OCI-LY1 (cell line): ENCODE data around the gene OBSL1.

Experiments
- H2AFZ ChIP-seq: fragments of 200-600 bp; sonication (generic), shearing (Covaris generic); 2 replicates; pipeline ENCODE4 v1.6.0; 2014; ENCODE audit warnings: antibody characterized with exemption, mild to moderate bottlenecking, low read length
- H3F3A ChIP-seq: fragments of 200-600 bp; sonication (generic), shearing (Covaris generic); 2 replicates; pipeline ENCODE4 v1.6.0; 2014; ENCODE audit warnings: mild to moderate bottlenecking, antibody characterized with exemption, low read length, moderate library complexity; ENCODE audit not compliant: insufficient read depth
- H3K27ac ChIP-seq: fragments of 200-600 bp; sonication (generic); 2 replicates; pipeline ENCODE4 v1.5.1; 2014; ENCODE audit warnings: low read length, mixed run types, mild to moderate bottlenecking, low read depth; ENCODE audit not compliant: poor library complexity, severe bottlenecking
- H3K27me3 ChIP-seq: fragments of 200-600 bp; sonication (generic); 2 replicates; pipeline ENCODE4 v1.6.0; 2014; ENCODE audit warnings: antibody characterized with exemption, mild to moderate bottlenecking, low read length, moderate library complexity; ENCODE audit not compliant: insufficient read depth
- H3K36me3 ChIP-seq: fragments of 200-600 bp; sonication (generic); 2 replicates; pipeline ENCODE4 v1.6.1; 2014; ENCODE audit warnings: mild to moderate bottlenecking, antibody characterized with exemption, low read length, moderate library complexity, mixed read lengths; ENCODE audit not compliant: insufficient read depth
- H3K4me1 ChIP-seq: fragments of 200-600 bp; sonication (generic); 2 replicates; pipeline ENCODE4 v1.5.1; 2014; ENCODE audit warnings: mild to moderate bottlenecking, low read length, moderate library complexity; ENCODE audit not compliant: insufficient read depth, severe bottlenecking
- H3K4me2 ChIP-seq: fragments of 200-600 bp; sonication (generic), shearing (Covaris generic); 2 replicates; pipeline ENCODE4 v1.6.1; 2014; ENCODE audit warnings: low read length
- H3K4me3 ChIP-seq: fragments of 200-600 bp; sonication (generic); 2 replicates; pipeline ENCODE4 v1.5.1; 2014; ENCODE audit warnings: low read length, low read depth, mild to moderate bottlenecking, mixed read lengths; ENCODE audit not compliant: poor library complexity, severe bottlenecking
- H3K79me2 ChIP-seq: fragments of 200-600 bp; shearing (Covaris generic); 2 replicates; pipeline ENCODE4 v1.6.1; 2016; ENCODE audit warnings: mixed run types, low read length, mixed read lengths; ENCODE audit not compliant: insufficient read depth
- H3K9ac ChIP-seq: fragments of 200-600 bp; sonication (generic), shearing (Covaris generic); 2 replicates; pipeline ENCODE4 v1.6.1; 2014; ENCODE audit warnings: mild to moderate bottlenecking, low read length, mixed read lengths
- H3K9me2 ChIP-seq: fragments of 200-600 bp; sonication (generic), shearing (Covaris generic); 2 replicates; pipeline ENCODE4 v1.6.1; 2014; ENCODE audit warnings: low read depth, mild to moderate bottlenecking, low read length, mixed read lengths
- H3K9me3 ChIP-seq: fragments of 200-600 bp; shearing (Covaris generic); 2 replicates; pipeline ENCODE4 v1.6.1; 2014; ENCODE audit warnings: low read length, mixed read lengths
- H4K20me1 ChIP-seq: fragments of 200-600 bp; sonication (generic), shearing (Covaris generic); 2 replicates; pipeline ENCODE4 v1.6.0; 2016; ENCODE audit warnings: mild to moderate bottlenecking, low read length; ENCODE audit not compliant: insufficient read depth
- EZH2 ChIP-seq: fragments of 200-600 bp; sonication (generic), shearing (Covaris generic); IDR thresholded peaks from 2 replicates; pipeline ENCODE4 v1.8.0; 2017; ENCODE audit warnings: borderline replicate concordance, mixed run types, mild to moderate bottlenecking, antibody characterized with exemption, low read length, moderate library complexity, mixed read lengths
- TF ChIP-seq, protein P1 (sequence below): fragments of 200-600 bp; sonication (generic), shearing (Covaris generic); IDR thresholded peaks from 2 replicates; pipeline ENCODE4 v1.5.1; 2017; ENCODE audit warnings: mild to moderate bottlenecking, antibody characterized with exemption, low read length, moderate library complexity, mixed read lengths

The OBSL1 gene

GRCh38 chr2:219566640-219567039, 4.7 kb downstream of the OBSL1 start:
- TF ChIP-seq EZH2, result no peak
- TF ChIP-seq, protein P1, sequence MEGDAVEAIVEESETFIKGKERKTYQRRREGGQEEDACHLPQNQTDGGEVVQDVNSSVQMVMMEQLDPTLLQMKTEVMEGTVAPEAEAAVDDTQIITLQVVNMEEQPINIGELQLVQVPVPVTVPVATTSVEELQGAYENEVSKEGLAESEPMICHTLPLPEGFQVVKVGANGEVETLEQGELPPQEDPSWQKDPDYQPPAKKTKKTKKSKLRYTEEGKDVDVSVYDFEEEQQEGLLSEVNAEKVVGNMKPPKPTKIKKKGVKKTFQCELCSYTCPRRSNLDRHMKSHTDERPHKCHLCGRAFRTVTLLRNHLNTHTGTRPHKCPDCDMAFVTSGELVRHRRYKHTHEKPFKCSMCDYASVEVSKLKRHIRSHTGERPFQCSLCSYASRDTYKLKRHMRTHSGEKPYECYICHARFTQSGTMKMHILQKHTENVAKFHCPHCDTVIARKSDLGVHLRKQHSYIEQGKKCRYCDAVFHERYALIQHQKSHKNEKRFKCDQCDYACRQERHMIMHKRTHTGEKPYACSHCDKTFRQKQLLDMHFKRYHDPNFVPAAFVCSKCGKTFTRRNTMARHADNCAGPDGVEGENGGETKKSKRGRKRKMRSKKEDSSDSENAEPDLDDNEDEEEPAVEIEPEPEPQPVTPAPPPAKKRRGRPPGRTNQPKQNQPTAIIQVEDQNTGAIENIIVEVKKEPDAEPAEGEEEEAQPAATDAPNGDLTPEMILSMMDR, result no peak
- Histone ChIP-seq H2AFZ (no peak overlapping the region), H3K4me1 (no peaks in the 10 kb centered on the region), H3K79me2 (no peaks in the 10 kb centered on the region), H3K4me2 (no peak overlapping the region), H3K9ac (no peak overlapping the region), H3K4me3 (no peak overlapping the region), H3K9me3 (no peaks in the 10 kb centered on the region), H3F3A (no peaks in the 10 kb centered on the region), H4K20me1 (no peaks in the 10 kb centered on the region), H3K36me3 (no peaks in the 10 kb centered on the region), H3K27me3 (peaks cover 3% of the 10 kb centered on the region; the same call in 1 of the 2 replicates), H3K27ac (no peak overlapping the region), H3K9me2 (no peaks in the 10 kb centered on the region)

GRCh38 chr2:219565130-219566080, 5.9 kb downstream of the OBSL1 start:
- H3K4me3 ChIP-seq, result no peak overlapping the region
- H3K4me2 ChIP-seq, result no peak overlapping the region
- H3K79me2 ChIP-seq, result no peaks in the 10 kb centered on the region
- TF ChIP-seq, protein P1, result no peak
- TF ChIP-seq EZH2, result no peak
- peaks cover 3% of the 10 kb centered on the region; the same call in 1 of the 2 replicates for H3K27me3 ChIP-seq
- no peaks in the 10 kb centered on the region for H3K9me2 ChIP-seq
- H3K36me3 ChIP-seq, result no peaks in the 10 kb centered on the region
- H3K4me1 ChIP-seq, result no peaks in the 10 kb centered on the region
- H2AFZ ChIP-seq, result no peak overlapping the region
- H3K27ac ChIP-seq, result no peak overlapping the region
- no peaks in the 10 kb centered on the region for H4K20me1 ChIP-seq
- H3F3A ChIP-seq, result no peaks in the 10 kb centered on the region
- no peaks in the 10 kb centered on the region for H3K9me3 ChIP-seq
- no peak overlapping the region for H3K9ac ChIP-seq

DNA sequence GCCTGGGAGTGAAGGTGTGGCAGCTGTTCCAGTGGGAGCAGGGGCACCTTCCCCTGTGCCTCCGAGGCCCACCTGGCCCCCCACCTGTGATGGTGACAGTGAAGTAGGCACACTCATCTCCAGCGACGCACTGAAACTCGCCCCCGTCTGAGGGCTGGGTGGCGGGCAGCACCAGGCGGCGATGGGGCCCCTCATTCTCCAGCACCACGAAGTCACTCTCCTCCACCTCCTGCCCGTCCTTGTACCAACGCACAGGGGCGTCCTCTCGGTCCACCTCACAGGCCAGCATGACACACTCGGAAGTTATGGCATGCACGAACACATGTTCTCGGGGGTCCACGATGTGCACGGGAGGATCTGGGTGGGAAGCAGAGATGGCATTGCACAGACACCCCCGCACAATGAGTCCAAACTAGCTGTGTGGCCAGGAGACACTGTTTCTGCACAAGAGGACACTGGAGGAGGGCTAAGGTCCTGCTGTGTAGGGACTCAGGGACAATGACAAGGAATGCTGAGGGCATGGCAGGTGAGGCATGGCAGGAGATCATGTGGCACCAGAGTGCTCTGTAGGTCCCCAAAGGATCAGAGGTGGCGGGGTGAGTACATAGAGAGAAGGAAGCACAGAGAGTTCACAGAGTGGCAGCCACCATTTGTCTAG, 7.9 kb downstream of the OBSL1 start:
- Histone ChIP-seq H3K9ac (no peak overlapping the region), H3K9me3 (no peaks in the 10 kb centered on the region)
- no peak for TF ChIP-seq EZH2
- TF ChIP-seq, protein P1, result no peak

More for the DNA sequence above, 7.9 kb downstream of the OBSL1 start:
- Histone ChIP-seq H3F3A (no peaks in the 10 kb centered on the region), H3K4me1 (no peaks in the 10 kb centered on the region), H3K27ac (no peak overlapping the region), H3K27me3 (peaks cover 3% of the 10 kb centered on the region; the same call in 1 of the 2 replicates), H3K4me2 (no peak overlapping the region), H3K79me2 (no peaks in the 10 kb centered on the region), H4K20me1 (no peaks in the 10 kb centered on the region), H3K4me3 (no peak overlapping the region), H3K36me3 (no peaks in the 10 kb centered on the region), H3K9me2 (no peaks in the 10 kb centered on the region), H2AFZ (no peak overlapping the region)
